ENCODE results near the gene SLC44A3. TPM values are rescaled to one million over a fixed set of nuclear protein-coding genes. Genes with fewer than 3 reads are reported as not detected.

Gene SLC44A3
- total RNA-seq, 1 experiment from 2014 or later: not detected

DNA sequence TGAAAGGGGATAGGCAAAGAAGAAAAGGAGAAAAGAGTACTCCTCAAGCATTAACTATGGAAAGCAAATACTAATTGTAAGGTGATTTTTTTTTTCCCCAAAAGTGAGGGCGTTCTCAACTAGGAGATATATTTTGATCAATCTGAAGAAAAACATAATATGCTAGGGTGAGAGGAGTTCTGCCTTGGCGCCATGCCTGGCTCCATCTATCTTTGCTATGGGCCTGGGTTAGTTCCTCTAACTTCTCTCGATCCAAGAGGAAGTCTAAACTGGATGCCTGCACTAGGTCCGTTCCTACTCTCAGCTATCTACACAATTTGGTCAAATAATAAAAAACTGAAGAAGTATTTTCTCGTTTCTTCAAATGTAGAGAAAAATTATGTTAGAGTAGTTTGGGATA, 86.2 kb downstream of the SLC44A3 start:
- DNase-seq (ENCODE audit: low spot score): no peak

DNA sequence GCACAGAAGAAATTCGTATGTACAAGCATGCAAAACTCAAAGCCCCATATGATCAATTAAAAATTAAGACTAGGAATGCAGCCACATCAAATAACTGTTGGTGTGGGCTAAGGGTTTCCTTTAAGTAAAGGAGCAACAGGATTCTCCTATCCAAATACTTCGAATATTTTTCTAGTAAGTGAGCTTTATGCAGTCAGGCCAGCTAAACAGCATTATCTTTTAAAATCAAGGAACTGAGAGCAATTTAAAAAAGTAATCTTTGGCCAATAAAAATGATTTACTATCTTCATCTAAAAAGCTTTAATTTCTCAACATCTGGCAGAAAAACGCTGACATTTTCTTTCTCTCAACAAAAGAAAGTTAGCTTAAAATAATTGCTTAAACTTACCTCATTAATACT, 87.0 kb downstream of the SLC44A3 start:
- DNase-seq (ENCODE audit: low spot score): no peak

GRCh38 chr1:94908190-94908589, 88.0 kb downstream of the SLC44A3 start:
- no peak for DNase-seq (ENCODE audit: low spot score)

DNA sequence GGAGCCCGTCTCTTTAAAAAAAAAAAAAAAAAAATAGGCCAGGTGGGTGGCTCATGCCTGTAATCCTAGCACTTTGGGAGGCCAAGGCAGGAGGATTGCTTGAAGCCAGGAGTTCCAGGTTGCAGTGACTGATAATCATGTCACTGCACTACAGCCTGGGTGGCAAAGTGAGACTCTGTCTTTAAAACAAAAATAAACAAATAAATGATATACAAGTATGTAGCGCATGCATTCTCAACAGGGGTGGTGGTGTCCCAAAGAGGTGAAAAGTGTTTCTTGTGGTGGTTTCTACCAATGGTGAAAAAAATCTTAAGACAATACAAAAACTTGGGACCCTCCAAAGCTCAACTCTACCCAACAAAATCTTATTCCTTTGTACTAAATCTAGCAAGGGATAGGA, 88.8 kb downstream of the SLC44A3 start:
- no peak for DNase-seq (ENCODE audit: low spot score)

GRCh38 chr1:94909486-94909885, 89.3 kb downstream of the SLC44A3 start:
- DNase-seq (ENCODE audit: low spot score): no peak

DNA sequence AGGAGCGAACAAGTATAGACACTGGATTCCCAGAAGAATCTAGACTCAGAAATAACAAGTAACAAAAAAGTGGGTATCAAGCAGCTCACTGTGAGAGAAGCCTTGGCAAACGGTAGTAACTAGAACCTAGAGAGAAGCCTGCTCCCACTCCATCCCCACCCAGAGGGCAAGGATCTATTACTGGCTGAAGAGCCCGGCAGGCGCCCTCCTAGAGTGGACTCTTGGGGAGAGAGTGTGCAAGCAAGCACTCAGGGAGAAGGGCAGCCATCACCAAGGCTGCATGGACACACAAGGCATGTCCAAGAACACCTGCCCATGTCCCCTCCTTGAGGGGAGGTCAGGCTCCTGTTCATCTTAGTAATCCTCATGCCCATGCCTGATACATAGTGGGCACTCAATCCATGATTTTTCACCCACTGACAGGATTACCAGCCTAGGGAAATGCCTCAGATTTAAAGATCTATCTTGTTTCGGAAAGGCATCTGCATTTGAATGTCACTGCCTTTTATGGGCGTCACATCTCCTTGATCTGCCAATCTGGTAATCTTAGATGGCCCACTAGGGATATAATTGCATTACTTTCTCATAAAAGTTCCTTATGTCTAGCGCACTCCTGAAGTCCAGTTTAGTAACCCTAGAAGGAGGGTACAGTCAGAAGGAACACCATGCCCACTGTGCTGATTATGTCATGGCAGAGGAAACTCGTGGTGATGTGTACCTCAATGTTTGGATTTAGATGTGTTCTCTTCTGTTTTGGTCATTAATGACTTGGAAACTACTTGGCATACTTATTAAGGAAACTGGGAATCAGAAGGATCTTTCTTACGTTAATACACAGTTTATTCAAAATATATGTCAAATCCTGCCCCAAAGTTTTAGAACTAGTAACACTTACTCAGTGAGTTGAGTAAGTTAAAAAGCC, 92.4 kb downstream of the SLC44A3 start:
- DNase-seq (ENCODE audit: low spot score): no peak

- DNase-seq (ENCODE audit: low spot score): no peak
Measured at GRCh38 chr1:94917251-94917650, 97.1 kb downstream of the SLC44A3 start.

- no peak for DNase-seq (ENCODE audit: low spot score)
Measured at GRCh38 chr1:94919241-94920030, 99.3 kb downstream of the SLC44A3 start.

DNA sequence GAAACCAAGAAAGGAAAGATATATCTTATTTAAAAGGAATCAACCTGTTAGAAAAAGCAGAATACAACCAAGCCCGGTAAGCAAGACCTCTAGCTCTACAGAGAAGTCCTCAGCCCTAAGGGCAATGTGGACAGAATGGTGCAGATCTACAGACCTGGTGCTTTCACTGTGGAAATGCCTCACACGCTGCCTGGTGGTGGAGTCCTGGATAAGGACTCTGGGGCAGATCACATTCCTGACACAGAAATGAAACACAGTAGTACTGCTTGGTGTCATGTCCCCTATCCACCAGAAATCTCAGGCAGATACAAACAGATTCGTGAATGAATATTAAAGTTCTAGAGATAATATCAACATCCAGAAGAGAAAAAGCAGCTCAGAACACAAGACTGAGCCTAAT, 99.9 kb downstream of the SLC44A3 start:
- no peak for DNase-seq (ENCODE audit: low spot score)

DNA sequence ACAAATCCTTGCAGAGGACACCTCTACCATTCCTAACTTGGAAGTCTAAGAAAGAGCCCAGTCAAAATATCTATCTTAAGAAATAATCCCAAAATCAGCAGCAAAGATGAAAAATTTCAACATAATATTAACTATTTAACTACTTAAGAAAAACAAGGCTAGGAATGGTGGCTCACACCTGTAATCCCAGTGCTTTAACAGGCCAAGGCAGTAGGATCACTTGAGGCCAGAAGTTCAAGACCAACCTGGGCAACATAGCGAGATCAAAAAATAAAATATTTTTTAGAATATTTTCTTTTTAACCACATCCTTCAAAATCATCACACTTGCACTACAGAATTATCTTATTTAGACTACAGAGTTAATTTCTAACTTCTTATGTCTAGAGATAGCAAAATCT, 101.8 kb downstream of the SLC44A3 start:
- no peak for DNase-seq (ENCODE audit: low spot score)

DNA sequence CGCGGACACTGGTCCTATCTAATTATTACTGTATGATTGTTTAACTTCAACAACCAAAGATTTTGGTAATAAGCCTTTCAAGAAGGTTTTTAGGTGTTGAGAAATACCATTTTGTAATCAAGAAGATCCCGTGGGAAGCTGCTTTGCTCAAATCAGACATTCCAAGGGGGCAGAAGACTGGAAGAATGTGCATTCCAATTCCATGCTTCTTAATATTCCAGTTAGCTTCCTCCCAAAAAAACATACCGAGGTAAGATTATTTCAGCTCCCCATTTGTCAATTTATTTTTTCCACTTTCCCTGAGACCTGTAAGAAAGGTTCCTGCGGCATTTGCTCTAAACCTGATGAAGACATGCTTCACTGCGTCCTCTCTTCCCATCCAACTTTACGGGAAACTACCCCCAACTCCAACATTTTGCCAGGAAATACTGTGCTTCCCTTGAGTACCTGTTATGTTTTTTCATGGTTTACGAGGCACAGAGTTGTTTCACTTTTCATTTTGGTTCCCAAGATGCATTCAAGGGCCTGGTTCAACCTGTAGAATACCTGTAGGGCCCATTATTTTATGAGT, 102.7 kb downstream of the SLC44A3 start:
- DNase-seq (ENCODE audit: low spot score): no peak

DNA sequence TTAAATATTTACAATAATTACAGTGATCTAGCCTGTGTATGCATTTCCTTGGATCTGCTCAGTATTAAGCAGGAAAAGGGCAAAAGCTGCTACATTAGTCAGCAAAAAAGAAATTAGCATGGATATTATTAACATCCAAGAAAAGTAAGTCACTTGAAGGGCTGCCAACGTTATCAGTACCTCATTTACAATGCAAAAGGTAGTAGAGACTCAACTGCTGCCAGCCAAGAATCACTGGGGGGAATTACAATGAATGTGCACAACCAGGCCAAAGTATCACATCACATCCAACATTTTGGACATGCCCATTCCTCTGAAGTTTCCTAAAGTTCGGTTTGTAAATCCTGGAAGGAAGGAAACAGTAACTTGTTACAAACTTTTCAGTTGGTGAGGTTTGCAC, 104.8 kb downstream of the SLC44A3 start:
- DNase-seq (ENCODE audit: low spot score): peak; percentile 25

GRCh38 chr1:94925561-94926125, 105.5 kb downstream of the SLC44A3 start:
- DNase-seq (ENCODE audit: low spot score): peak; percentile 86

DNA sequence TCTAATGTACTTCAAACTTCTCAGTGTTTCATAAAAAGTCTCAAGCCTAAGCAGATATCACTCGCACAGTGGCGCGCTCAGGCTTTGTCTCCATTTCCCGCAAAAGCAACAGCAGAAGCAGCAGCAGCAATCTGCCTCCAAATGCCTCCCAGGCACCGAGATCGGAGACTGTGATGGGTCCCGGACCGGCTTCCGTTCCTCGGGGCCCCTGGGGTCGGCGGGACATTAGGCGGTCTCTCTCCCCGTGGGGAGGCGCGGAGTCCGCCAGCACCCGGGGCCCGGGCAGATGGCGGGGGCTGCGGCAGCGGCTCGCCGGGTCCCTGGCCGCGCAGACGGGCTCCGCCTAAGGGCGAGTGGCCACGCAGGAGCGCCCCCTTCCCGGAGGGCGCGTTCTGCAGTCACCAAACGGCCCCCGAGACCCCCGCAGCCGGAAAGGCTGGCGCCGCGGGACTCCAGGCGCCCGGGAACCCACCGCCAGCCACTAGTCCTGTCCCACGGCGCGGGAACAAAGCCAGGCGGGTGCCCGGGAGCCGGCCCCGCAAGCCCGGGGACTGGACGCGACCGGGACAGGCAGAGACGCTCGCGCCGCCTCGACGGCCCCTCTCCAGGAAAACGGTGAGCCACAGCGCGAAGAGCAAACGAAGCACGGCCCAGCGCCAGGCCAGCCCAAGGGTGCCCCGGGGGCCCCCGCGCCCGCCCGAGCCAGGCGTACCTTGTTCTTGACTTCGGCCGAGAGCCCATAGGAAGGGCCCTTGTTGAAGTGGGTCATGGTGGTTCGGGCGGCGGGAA, 106.2 kb downstream of the SLC44A3 start:
- DNase-seq (ENCODE audit: low spot score): peak; percentile 21

DNA sequence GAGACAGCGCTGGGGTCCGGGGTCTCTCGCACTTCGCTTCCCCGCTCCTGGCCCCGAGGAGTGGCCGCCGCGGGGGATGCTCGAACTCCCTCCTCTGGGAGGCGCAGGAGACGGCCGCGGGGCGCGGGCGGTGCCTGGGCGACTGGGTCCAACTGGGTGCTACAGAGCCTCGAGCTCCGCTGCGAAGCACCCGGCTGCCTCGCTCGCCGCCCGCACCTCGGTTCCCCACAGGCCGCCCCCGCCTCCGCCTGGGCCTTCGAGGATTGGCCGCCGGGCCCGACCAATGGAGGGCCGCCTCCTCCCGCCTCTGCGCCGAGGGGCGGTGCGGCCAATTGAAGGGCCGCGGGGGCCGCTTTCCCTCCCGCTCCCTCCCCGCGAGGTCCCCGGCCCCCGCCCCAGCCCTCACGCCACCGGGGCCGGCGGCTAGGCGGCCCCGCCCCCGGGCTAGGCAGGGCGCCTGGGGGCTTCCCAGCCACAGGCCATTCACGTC, 106.8 kb downstream of the SLC44A3 start, which contains the start of gene CNN3:
Gene CNN3, minus strand, starts transcription at position 196 of the 490 bp plus-strand sequence. CDS start 216 bp downstream, outside the sequence.
- peak; percentile 77 for DNase-seq (ENCODE audit: low spot score)

- DNase-seq (ENCODE audit: low spot score): peak; percentile 32
Measured at GRCh38 chr1:94927405-94928175, 107.4 kb downstream of the SLC44A3 start.

DNA sequence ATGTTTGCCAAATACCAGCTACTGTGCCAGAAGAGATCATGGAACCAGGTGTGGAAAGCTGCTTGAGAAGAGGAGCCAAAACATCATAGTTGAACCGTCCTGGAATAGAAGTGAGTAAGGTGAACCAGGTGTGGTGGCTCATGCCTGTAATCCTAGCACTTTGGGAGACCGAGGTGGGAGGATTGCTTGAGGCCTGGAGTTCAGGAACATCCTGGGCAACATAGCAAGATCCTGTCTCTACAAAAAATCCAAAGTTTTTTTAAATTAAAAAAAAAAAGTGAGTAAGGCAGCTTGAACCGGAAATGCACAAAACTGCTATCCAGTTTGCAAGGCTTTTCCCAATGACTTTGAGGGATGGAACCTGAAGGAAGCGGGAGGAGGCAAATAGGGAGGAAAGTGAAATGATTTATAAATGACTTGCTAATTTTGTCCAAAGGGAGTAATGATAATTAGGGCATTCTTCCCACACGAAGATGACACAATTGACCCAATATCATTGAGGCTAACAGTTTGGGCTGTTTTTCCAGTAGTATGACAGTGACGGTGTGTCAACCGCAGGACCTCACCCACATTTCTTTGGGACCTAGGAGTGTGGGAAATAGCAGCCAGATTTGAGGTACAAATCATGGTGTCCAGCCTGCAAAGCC, 108.3 kb downstream of the SLC44A3 start:
- no peak for DNase-seq (ENCODE audit: low spot score)

DNA sequence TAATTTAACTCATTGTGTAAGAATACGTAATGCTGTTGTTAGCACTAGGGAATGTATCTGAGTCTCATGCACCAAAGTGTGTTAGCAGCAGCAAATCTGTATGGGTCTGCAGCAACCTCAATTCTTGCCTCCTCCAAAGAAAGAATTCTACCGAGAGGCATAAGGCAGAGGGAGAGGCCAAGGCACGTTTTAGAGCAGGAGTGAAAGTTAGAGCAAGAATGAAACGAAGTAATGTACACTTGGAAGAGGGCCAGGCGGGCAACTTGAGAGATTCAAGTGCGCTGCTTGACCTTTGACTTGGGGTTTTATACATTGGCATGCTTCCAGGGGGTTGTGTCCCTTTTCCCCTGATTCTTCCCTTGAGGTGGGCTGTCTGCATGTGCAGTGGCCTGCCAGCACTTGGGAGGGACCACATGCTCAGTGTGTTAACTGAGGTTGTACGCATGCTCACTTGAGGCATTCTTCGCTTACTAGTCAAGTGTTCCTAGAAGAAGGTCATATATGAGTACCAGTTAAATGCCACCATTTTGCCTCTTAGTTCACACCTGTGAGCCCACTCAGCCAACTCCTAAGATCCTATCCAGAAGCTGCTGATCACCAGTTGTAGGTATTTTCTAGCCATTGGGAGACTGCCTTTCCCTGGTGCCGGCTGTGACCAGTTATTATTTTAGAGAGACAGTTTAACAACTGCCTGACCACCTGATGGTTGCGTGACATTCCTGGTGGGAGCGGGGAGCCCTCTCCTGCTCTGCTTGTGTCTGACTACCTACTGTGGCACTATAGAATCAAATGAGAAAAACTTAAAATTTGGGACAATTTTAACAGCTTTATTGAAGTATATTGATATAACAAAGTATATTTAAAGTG, 109.4 kb downstream of the SLC44A3 start:
- no peak for DNase-seq (ENCODE audit: low spot score)
